Stomach (tissue), 4 donors: Measurements from ENCODE around the gene SSR1.

Experiments used
- CTCF ChIP-seq, 7 experiments: fragments of 450-650 bp in 4 of 7; fragments of 200-600 bp in 3 of 7; sonication (generic) in 3 of 7; IDR thresholded peaks; one replicate each; pipeline ENCODE4 v1.5.1; 2016 to 2019; ENCODE audit warnings: antibody characterized with exemption in 7 of 7, control low read depth in 2 of 7, mild to moderate bottlenecking in 1 of 7
- EP300 ChIP-seq: sonication (generic); formaldehyde crosslinking; IDR thresholded peaks from one replicate; pipeline ENCODE4 v1.6.1; 2017; ENCODE audit warnings: antibody characterized with exemption
- POLR2A ChIP-seq, 4 donors: fragments of 450-650 bp; IDR thresholded peaks; one replicate each; pipeline ENCODE4 v1.6.1; 2016; ENCODE audit warnings: antibody characterized with exemption in 4 of 4, control low read depth in 2 of 4, mild to moderate bottlenecking in 1 of 4, moderate library complexity in 1 of 4
- POLR2AphosphoS5 ChIP-seq, 3 donors: sonication (generic); formaldehyde crosslinking; IDR thresholded peaks; one replicate each; pipeline ENCODE4 v1.6.1; 2016; ENCODE audit warnings: antibody characterized with exemption in 3 of 3

GRCh38 chr6:7269816-7270215 lies 43.2 kb downstream of the SSR1 start:
- TF ChIP-seq CTCF (IDR thresholded peaks at IDR 0.05) (no peak), POLR2A (IDR thresholded peaks at IDR 0.05) (no peak), POLR2AphosphoS5 (IDR thresholded peaks at IDR 0.05) (no peak), EP300 (no peak)
